K562 (cell line): ENCODE results near the gene EXOC7. TPM values are rescaled to one million over a fixed set of nuclear protein-coding genes. Genes with fewer than 3 reads are reported as not detected.

Experiments
- BACH1 ChIP-seq: fragments of 200-800 bp; sonication (Bioruptor generic); IDR thresholded peaks from 2 replicates; pipeline ENCODE4 v1.6.1; 2016; ENCODE audit warnings: missing genetic modification characterization, missing compliant biosample characterization
- CBFA2T3 ChIP-seq: fragments of 450-650 bp; IDR thresholded peaks from 2 replicates; pipeline ENCODE4 v1.6.1; 2017
- CHD4 ChIP-seq: fragments of 200-600 bp; sonication (generic); IDR thresholded peaks from 3 replicates; pipeline ENCODE4 v1.6.1; 2012; ENCODE audit warnings: low read depth, mild to moderate bottlenecking, mixed read lengths, low read length, inconsistent platforms; ENCODE audit not compliant: insufficient read depth, insufficient replicate concordance, poor library complexity, severe bottlenecking
- ESRRB ChIP-seq: fragments of 250-450 bp; sonication (Bioruptor Pico); IDR thresholded peaks from 2 replicates; pipeline ENCODE4 v1.5.0; 2020; ENCODE audit warnings: mild to moderate bottlenecking, moderate library complexity, borderline replicate concordance
- GTF2F1 ChIP-seq: IDR thresholded peaks from 2 replicates; pipeline ENCODE4 v1.6.1; 2011; ENCODE audit warnings: low read depth, low read length, improper control_type of control experiment
- HCFC1 ChIP-seq: IDR thresholded peaks from 2 replicates; pipeline ENCODE4 v1.6.1; 2012; ENCODE audit warnings: low read depth, low read length, improper control_type of control experiment
- MAFF ChIP-seq: IDR thresholded peaks from 2 replicates; pipeline ENCODE4 v1.6.1; 2012; ENCODE audit warnings: low read length, improper control_type of control experiment
- MAFK ChIP-seq: IDR thresholded peaks from 2 replicates; pipeline ENCODE4 v1.6.1; 2011; ENCODE audit warnings: low read length, improper control_type of control experiment
- MEIS2 ChIP-seq: fragments of 450-650 bp; IDR thresholded peaks from 2 replicates; pipeline ENCODE4 v1.6.1; 2014; ENCODE audit warnings: mild to moderate bottlenecking; ENCODE audit not compliant: partially characterized antibody
- MYC ChIP-seq, 2 experiments: fragments of 250-450 bp in 1 of 2; sonication (Bioruptor Pico) in 1 of 2; IDR thresholded peaks; 2 replicates each; pipeline versions ENCODE4 v1.5.1 to v1.6.1; 2012 to 2021; ENCODE audit warnings: low read depth in 2 of 2, borderline replicate concordance in 1 of 2, improper control_type of control experiment in 1 of 2, low read length in 1 of 2, mild to moderate bottlenecking in 1 of 2, moderate library complexity in 1 of 2
- SMC3 ChIP-seq: conservative IDR thresholded peaks from 2 replicates; pipeline ENCODE4 v1.6.1; 2011; ENCODE audit warnings: low read depth, low read length, improper control_type of control experiment; ENCODE audit not compliant: insufficient read depth
- ZNF696 ChIP-seq: fragments of 250-450 bp; sonication (Bioruptor Pico); conservative IDR thresholded peaks from 2 replicates; pipeline ENCODE4 v1.4.0; 2020; ENCODE audit warnings: mild to moderate bottlenecking, moderate library complexity
- ZSCAN29 ChIP-seq: fragments of 450-650 bp; IDR thresholded peaks from 2 replicates; pipeline ENCODE4 v1.6.1; 2017
- polyA plus RNA-seq, 8 experiments: library from polyadenylated mRNA; depleted of rRNA in 4 of 8; stranded (reverse) in 5 of 8; unstranded in 3 of 8; fragments of >200 nt; fragmentation: Nextera tagmentation in 2 of 8; fragmentation: Illumina TruSeq in 1 of 8; extraction: Ambion mirVana in 2 of 8; extraction: Trizol in 1 of 8; gene quantifications; 2 replicates each; pipeline versions ENCODE4 v1.2.1 to v1.2.3, GENCODE V29; 2011 to 2014; ENCODE audit warnings: inconsistent platforms in 1 of 8, missing spikeins in 1 of 8
- total RNA-seq, 7 experiments: library from RNA; depleted of rRNA in 6 of 7; stranded (reverse); fragments of >200 nt in 6 of 7; fragmentation: Illumina TruSeq in 2 of 7; extraction: Trizol in 2 of 7; gene quantifications; 2 replicates each; pipeline versions ENCODE4 v1.2.1 to v1.2.3, GENCODE V29; 2011 to 2021; ENCODE audit warnings: low replicate concordance in 1 of 7
- TF ChIP-seq, protein P1 (sequence below): fragments of 450-650 bp; formaldehyde crosslinking; IDR thresholded peaks from 2 replicates; pipeline ENCODE4 v1.4.0; 2020; ENCODE audit warnings: mild to moderate bottlenecking, mixed read lengths
- TF ChIP-seq, protein P2 (sequence below): fragments of 250-450 bp; sonication (Bioruptor Pico); IDR thresholded peaks from 2 replicates; pipeline ENCODE4 v1.5.0; 2021
- TF ChIP-seq, protein P3 (sequence below), 2 experiments: fragments of 450-650 bp; IDR thresholded peaks; 2 replicates each; pipeline ENCODE4 v1.6.1; 2016; ENCODE audit warnings: mild to moderate bottlenecking in 2 of 2, borderline replicate concordance in 1 of 2, low read depth in 1 of 2, moderate library complexity in 1 of 2
- TF ChIP-seq, protein P4 (sequence below): fragments of 250-450 bp; sonication (Bioruptor Pico); IDR thresholded peaks from 2 replicates; pipeline ENCODE4 v1.8.0; 2021; ENCODE audit warnings: moderate library complexity, mild to moderate bottlenecking, inconsistent platforms

The EXOC7 gene
- total and polyA plus RNA-seq, 9 of the 15 experiments (the other 6 are each of a cell fraction or from before 2014, with no cell fraction given): 18.6 to 57.0 (median 35.0) TPM

DNA sequence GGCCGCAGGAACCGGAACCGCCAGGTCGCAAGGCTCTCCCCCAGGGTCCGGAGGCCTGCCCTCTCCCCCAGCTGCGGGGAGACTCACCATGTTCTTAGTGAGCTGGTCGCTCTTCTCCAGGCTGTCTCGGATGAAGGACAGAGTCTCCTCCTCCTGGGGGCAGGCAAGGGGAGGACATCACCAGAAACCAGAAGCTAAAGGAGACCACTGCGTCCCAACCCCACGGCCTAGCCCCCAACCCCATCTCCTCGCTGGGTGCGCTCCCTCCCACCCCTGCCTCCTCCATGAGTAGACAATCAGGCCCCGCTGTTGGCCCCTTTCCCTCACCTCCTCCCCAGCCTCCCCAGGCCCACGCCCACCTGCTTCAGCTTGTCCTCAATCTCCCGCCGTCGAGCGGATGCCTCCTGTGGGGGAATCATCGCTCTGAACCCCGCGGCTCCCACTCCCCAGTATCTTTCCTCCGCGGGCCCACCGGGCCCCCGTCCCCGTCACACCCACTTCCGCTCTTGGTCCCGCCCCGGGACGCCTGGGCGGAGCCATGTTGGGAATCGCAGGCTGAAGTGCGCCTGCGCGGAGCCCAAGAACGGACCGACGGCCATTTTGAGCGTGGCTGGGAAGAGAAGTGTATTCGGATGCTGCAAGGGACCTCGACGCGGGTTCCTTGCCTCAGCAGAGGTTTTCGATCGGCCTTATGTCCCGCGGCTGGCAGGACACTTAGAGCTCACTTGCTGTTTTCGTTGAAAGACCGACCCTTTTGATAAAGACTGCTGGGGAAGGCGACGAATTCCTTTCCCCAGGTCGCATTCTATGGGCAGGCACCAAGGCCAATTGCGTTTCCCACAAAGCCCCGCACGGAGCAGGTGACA lies at the start of gene EXOC7 (continued):
- TF ChIP-seq, protein P1, sequence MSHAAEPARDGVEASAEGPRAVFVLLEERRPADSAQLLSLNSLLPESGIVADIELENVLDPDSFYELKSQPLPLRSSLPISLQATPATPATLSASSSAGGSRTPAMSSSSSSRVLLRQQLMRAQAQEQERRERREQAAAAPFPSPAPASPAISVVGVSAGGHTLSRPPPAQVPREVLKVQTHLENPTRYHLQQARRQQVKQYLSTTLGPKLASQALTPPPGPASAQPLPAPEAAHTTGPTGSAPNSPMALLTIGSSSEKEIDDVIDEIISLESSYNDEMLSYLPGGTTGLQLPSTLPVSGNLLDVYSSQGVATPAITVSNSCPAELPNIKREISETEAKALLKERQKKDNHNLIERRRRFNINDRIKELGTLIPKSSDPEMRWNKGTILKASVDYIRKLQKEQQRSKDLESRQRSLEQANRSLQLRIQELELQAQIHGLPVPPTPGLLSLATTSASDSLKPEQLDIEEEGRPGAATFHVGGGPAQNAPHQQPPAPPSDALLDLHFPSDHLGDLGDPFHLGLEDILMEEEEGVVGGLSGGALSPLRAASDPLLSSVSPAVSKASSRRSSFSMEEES: no peak
- TF ChIP-seq ZNF696 (CRISPR knock-in tag) (no peak), MAFK (no peak), MYC (IDR thresholded peaks at IDR 0.05; ENCODE audit: low read depth, low read length) (no peak), MYC (CRISPR knock-in tag; IDR thresholded peaks at IDR 0.05; ENCODE audit: borderline replicate concordance, low read depth) (peak; percentile 56; the same call in 1 of the 2 replicates), CBFA2T3 (no peak), BACH1 (no peak), HCFC1 (peak; percentile 71), ESRRB (CRISPR knock-in tag) (no peak), MEIS2 (no peak), ZSCAN29 (no peak), CHD4 (no peak), MAFF (no peak), SMC3 (no peak), GTF2F1 (no peak)
- TF ChIP-seq, protein P2, sequence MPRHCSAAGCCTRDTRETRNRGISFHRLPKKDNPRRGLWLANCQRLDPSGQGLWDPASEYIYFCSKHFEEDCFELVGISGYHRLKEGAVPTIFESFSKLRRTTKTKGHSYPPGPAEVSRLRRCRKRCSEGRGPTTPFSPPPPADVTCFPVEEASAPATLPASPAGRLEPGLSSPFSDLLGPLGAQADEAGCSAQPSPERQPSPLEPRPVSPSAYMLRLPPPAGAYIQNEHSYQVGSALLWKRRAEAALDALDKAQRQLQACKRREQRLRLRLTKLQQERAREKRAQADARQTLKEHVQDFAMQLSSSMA (CRISPR knock-in tag): peak; percentile 96
- TF ChIP-seq, protein P3, sequence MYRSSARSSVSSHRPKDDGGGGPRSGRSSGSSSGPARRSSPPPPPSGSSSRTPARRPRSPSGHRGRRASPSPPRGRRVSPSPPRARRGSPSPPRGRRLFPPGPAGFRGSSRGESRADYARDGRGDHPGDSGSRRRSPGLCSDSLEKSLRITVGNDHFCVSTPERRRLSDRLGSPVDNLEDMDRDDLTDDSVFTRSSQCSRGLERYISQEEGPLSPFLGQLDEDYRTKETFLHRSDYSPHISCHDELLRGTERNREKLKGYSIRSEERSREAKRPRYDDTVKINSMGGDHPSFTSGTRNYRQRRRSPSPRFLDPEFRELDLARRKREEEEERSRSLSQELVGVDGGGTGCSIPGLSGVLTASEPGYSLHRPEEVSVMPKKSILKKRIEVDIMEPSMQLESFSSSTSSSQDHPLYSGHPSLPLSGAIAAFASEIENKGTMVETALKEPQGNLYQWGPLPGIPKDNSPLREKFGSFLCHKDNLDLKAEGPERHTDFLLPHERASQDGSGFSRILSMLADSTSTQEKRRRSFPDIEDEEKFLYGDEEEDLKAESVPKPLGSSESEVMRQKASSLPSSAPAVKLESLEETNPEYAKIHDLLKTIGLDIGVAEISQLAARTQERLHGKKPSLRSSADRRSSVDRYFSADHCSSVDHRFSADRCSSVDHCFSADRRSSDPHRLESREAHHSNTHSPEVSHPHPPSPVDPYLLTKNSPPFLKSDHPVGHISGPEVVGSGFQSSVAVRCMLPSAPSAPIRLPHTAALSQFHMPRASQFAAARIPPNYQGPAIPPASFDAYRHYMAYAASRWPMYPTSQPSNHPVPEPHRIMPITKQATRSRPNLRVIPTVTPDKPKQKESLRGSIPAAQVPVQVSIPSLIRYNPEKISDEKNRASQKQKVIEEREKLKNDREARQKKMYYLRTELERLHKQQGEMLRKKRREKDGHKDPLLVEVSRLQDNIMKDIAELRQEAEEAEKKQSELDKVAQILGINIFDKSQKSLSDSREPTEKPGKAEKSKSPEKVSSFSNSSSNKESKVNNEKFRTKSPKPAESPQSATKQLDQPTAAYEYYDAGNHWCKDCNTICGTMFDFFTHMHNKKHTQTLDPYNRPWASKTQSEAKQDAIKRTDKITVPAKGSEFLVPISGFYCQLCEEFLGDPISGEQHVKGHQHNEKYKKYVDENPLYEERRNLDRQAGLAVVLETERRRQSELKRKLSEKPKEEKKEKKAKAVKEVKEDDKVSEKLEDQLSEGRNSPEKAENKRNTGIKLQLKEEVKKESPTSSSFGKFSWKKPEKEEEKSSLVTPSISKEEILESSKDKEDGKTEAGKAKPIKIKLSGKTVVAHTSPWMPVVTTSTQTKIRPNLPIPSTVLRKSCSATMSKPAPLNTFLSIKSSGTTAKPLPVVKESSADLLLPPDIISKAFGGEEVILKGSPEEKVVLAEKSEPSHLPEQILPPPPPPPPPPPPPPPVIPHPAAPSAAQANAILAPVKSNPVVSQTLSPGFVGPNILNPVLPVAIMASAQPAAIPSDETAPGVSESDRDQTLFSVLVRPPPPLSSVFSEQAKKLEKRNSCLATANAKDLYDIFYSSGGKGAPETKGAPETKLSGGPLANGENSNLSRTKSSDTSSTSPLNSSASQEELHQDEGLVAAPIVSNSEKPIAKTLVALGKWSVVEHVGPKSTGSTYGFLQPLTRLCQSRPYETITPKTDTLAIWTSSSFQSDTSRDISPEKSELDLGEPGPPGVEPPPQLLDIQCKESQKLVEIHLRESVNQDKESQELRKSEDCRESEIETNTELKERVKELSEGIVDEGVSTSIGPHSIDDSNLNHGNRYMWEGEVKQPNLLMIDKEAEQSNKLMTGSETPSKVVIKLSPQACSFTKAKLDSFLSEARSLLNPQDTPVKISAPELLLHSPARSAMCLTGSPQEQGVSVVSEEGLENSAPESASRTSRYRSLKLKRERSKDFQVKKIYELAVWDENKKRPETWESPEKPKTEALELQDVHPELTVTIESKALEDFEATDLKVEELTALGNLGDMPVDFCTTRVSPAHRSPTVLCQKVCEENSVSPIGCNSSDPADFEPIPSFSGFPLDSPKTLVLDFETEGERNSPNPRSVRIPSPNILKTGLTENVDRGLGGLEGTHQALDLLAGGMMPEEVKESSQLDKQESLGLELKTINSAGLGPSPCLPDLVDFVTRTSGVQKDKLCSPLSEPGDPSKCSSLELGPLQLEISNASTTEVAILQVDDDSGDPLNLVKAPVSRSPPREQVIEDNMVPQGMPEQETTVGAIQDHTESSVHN (IDR thresholded peaks at IDR 0.05; ENCODE audit: borderline replicate concordance in 1 of 2, low read depth in 1 of 2): no peak
- TF ChIP-seq, protein P4, sequence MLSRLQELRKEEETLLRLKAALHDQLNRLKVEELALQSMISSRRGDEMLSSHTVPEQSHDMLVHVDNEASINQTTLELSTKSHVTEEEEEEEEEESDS: no peak
